ENCODE measurements around the gene RASGEF1C.

Gene RASGEF1C

DNA sequence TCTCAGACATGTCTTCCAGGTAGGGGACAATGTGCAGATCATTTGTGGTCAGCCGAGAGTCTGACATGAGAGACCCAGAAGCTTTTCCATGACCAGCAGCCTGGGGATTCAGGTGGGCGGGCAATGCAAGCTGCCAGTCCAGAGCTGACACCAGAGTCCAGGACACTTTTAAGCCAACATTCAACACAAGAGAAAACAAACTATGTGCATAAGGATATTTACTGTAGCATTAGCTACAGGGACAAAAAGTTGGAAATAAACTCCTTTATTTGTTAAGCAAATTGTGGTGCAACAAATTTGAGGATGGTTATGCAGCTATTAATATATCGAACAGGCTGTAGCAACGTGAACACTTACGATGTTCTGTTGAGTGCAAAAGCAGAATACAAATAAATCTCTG, 127.5 kb downstream of the RASGEF1C start:
- no peak for DNase-seq (ENCODE audit: low spot score)

DNA sequence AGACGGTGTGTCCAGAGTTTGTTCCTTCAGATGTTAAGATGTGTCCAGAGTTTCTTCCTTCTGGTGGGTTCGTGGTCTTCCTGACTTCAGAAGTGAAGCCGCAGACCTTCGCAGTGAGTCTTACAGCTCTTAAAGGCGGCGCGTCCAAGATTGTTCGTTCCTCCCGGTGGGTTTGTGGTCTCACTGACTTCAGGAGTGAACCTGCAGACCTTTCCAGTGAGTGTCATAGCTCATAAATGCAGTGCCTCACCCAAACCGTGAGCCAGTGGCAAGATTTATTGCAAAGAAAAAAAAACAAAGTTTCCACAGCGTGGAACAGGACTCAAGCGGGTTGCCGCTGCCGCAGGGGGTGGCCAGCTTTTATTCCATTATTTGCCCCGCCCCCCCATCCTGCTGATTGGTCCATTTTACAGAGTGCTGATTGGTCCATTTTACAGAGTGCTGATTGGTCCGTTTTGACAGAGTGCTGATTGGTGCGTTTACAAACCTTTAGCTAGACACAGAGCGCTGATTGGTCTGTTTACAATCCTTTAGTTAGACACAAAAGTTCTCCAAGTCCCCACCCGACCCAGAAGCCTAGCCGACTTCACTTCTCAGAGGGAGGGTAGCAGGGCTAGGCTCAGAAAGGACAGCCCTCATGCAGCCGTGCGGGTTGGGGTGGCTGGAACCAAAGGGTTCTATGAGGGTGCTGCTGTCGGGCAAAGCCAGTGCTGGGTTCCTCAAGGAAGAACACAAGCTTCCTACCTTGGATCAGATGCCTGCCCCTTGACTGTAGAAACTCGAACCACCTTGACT, 128.3 kb downstream of the RASGEF1C start:
- DNase-seq (ENCODE audit: low spot score) = no peak

DNA sequence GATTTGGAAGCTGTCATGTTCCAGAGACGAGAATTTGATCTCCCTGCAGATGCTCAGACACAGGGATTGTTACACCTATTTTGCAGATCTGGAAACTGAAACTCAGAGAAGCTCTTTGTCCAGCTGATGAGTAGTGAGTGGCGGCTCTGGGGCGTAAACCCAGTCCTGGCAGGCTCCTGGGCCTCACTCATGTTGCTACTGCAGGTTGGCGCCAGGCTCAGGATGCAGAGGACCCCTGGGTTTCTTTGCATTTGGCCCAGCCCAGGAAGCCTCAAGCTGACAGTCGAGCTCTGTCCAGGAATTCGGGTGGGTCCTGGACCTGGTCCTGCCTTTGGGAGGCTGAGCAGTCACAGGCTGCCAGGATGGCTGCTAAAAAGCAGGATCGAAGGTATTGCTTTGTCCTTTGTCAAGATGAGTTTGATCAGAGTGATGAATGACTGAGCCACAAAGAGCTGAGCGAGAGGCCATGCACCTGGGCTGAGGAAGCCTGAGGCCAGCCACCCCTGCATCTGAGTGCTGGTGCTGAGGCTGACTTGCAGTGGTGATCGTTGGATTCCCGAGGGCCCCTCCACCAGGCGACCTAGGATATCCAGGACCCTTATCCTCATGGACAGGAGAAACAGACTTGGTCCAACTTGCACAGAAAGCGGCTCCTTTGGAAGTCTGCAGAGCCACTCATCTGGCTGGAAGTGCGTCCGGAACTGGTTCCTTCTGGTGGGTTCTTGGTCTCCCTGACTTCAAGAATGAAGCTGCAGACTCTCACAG, 129.1 kb downstream of the RASGEF1C start:
- DNase-seq (ENCODE audit: low spot score) = no peak

GRCh38 chr5:180078348-180078747, 130.7 kb downstream of the RASGEF1C start:
- DNase-seq (ENCODE audit: low spot score) = no peak

- DNase-seq (ENCODE audit: low spot score) = no peak
Measured at GRCh38 chr5:180077594-180078284, 131.3 kb downstream of the RASGEF1C start.

DNA sequence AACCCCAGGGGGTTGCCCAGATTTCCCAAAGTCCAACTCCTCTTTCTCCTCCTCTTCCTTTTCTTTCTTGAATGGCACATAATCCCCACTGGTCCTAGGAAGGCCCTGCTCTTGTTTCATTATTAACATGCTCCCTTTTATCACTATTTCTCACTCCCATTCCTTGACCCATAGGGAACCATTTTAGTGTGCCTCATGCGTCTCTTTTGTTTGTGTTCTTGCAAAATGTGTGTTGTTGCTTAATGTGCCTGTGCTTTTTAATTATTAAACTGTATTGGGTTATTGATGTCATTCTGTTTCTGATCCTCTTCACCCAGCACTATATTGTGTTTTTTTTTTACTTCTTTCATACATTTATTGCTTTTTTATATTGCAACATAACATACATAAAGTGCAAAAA, 133.3 kb downstream of the RASGEF1C start:
- no peak for DNase-seq (ENCODE audit: low spot score)

- DNase-seq (ENCODE audit: low spot score) = no peak
Measured at GRCh38 chr5:180074462-180074861, 134.5 kb downstream of the RASGEF1C start.

DNA sequence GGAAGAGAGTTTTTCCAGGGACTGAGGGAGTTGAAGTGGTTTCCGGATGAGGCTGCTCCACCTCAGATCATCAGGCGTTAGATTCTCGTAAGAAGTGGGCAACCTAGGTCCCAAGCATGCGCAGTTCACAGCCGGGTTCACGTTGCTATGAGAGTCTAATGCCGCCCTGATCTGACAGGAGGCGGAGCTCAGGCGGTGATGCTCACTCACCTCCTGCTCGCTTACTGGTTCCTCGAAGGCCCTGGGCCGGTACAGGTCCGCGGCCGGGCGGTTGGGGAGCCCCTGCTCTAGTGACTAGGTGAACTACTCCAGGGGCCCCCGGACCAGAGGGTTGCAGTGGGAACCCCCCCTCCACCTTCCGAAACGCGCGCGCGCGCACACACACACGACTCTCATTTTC, 136.5 kb downstream of the RASGEF1C start:
- DNase-seq (ENCODE audit: low spot score) = no peak

DNA sequence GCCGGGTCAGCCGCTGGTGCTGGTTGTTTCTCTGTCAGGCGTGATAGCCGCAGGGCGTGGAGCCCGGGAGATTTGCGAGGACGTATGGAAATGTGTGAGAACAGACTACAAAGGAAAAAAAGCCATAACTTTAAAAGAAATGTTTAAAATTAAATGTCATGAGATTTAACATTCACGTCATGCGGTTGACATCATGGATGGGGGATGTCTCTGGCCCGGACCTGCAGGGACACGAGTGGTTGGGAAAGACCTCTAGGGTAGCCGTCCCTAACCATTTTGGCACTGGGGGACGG, 136.8 kb downstream of the RASGEF1C start:
- DNase-seq (ENCODE audit: low spot score) = no peak

GRCh38 chr5:180071531-180072255, 137.3 kb downstream of the RASGEF1C start, which contains the start of gene RNF130:
TSS of gene RNF130 (minus strand) at chr5:180071759. CDS start at chr5:180071702, 57 bp downstream.
- DNase-seq (ENCODE audit: low spot score) = peak; percentile 97

GRCh38 chr5:180070756-180071530, 138.1 kb downstream of the RASGEF1C start:
- peak; percentile 36 for DNase-seq (ENCODE audit: low spot score)

DNA sequence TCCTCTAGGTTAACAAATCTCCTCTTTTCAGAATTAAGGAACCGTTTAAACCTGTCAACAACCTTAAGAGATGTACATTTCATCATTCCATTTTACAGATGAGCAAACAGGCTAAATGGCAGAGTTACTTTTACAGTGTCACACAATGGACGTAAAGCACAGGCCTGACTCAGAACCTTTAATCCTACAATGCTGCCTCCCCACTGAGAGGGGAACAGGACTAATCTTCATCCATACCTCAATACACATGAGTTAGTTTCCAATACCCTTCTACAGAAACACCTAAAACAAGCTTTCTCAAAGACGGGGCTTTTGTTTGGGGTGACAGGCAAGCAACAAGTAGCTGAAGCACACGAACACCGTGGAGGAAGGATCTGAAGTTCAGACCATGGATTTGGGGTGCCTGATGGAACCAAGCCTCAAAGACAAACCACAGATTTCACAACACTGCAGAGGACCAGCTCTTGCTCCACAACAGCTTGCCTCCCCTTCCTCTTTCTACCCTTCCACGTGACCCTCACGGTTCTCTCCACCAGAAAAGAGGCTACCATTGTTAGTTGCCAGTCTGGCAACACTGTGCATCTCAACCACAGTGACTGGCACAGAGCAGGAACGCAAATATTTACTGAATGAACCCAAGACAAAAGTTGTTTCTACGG, 139.3 kb downstream of the RASGEF1C start:
- no peak for DNase-seq (ENCODE audit: low spot score)

GRCh38 chr5:180068519-180069090, 140.4 kb downstream of the RASGEF1C start:
- no peak for DNase-seq (ENCODE audit: low spot score)

GRCh38 chr5:180067986-180068385, 141.0 kb downstream of the RASGEF1C start:
- no peak for DNase-seq (ENCODE audit: low spot score)

DNA sequence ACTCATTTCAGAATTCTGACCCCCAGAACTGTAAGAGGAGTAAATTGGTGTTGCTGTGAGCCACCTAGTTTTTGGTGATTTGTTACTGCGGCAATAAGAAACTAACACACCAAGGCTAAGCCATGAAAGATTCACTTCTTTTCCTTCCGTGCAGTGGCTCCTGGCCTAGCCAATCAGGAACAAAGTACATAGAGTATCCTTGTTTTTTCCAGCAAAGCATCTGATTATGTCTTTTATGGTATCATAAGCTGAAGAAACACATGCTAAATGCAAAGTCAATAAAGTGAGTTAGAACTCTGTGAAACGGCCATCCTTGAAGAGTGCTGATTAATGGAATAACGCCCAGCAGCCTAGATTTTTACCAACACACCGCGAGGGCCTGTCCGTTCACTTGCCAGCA, 148.8 kb downstream of the RASGEF1C start:
- DNase-seq (ENCODE audit: low spot score) = no peak

- DNase-seq (ENCODE audit: low spot score) = no peak
Measured at GRCh38 chr5:180059326-180059725, 149.7 kb downstream of the RASGEF1C start.

DNA sequence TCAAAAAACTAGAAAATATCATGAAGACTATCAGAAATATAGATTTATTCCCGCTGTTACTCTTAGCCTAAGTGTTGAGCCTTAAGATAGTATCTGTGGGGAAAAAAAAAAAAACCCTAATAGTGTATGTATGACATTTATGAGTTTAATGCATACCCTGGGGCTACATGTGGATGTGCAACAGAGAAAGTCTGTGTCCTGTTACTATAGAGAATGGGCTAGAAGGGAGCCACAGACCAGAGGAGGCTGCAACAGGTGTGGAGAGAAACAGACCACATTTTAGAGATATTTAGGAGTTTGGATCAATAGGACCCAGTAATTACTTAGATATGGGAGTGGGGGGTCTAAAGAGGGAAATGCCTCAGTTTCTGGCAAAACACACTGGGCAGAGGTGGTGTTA, 152.9 kb downstream of the RASGEF1C start:
- no peak for DNase-seq (ENCODE audit: low spot score)

GRCh38 chr5:180054226-180054625, 154.8 kb downstream of the RASGEF1C start:
- no peak for DNase-seq (ENCODE audit: low spot score)

DNA sequence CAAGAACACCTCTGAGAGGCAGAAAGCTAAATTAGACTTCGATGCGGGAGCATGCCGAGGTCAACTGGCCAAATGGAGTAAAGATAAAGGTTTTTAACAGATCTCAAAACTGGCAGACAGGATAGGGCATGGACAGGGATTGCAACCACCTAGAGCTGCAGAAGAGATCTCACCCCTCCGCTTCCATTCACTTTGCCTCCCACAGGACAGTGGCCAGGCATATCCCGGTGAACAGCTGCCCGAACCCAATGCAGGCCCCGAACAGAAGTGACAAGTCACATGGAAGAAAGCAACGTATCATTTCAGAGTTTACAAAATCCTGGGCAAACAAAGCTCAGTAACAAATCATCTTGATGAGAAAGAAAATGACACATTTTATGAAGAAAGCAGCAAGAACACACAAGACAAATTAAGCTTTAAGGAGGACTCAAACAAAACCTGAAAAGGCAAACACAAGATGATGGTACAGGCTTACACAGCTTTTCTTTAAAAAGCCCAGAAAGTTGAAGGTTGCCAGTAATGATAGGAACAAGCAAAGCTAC, 155.9 kb downstream of the RASGEF1C start:
- no peak for DNase-seq (ENCODE audit: low spot score)

DNA sequence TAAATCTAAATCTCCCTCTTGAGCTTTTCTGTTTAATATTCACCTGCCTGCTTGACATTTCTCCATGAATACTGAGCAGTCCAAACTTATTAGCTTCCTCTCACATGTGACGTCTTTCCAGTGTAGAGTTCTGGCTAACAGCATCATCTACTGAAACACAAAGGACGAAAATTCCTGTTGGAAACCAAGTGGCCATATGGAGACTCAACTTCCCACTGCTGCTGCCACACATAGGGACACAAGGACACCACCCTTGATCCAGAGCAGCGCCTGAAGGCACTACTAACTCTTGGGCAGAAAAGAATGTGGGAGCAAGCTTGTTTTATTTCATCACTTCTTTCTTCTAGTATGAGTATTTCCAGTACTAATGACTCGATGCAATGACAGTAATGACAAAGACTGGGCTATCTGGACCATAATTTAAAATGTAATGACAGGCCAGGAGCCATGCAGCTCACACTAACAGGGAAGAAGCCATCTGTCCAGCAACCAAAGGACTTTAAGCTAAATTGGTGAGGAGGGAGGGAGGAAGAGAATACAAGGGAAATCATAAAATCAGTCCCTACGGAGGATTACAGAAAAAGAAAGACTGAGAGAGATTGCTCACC, 156.7 kb downstream of the RASGEF1C start:
- no peak for DNase-seq (ENCODE audit: low spot score)
